ENCODE data around the gene HDAC11.
"Not testable (repeated sequence)": the region's sequence is repeated elsewhere in the genome, so short reads cannot be mapped to it uniquely, and the experiment has no call there.

HDAC11 gene

GRCh38 chr3:13508496-13508895 lies 28.4 kb downstream of the HDAC11 start:
- DNase-seq = no peak

GRCh38 chr3:13509059-13509815 lies 29.1 kb downstream of the HDAC11 start:
- no peak for DNase-seq

GRCh38 chr3:13509816-13510192 lies 29.7 kb downstream of the HDAC11 start:
- no peak for DNase-seq

DNA sequence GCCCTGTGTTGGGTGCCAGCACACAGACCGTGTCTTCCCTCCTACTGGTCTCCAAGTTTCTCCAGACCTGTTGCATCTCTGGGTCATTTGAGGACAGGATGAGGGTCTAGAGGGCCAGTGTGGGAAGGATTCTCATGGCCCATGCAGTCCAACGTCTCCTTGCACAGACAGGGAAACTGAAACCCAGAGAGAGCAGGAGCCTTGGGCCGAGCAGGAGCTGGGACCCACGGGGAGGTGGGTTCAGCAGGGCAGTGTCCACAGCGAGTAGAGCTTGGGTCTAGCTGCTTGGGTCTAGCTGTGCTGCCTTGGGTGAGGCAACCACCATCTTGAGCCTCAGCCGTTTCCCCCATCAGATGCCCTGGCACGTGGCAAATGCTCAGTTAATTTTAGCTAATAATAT lies 32.3 kb downstream of the HDAC11 start:
- no peak for DNase-seq

- DNase-seq = peak; percentile 66
These were observed 33.2 kb downstream of the HDAC11 start for GRCh38 chr3:13513051-13513912.

GRCh38 chr3:13513913-13514517 lies 33.9 kb downstream of the HDAC11 start:
- no peak for DNase-seq

- DNase-seq = no peak
These were observed 34.7 kb downstream of the HDAC11 start for GRCh38 chr3:13514639-13515435.

- DNase-seq = peak; percentile 55
These were observed 36.0 kb downstream of the HDAC11 start for GRCh38 chr3:13515786-13516759.

- no peak for DNase-seq
These were observed 36.6 kb downstream of the HDAC11 start for GRCh38 chr3:13516760-13517135.

DNA sequence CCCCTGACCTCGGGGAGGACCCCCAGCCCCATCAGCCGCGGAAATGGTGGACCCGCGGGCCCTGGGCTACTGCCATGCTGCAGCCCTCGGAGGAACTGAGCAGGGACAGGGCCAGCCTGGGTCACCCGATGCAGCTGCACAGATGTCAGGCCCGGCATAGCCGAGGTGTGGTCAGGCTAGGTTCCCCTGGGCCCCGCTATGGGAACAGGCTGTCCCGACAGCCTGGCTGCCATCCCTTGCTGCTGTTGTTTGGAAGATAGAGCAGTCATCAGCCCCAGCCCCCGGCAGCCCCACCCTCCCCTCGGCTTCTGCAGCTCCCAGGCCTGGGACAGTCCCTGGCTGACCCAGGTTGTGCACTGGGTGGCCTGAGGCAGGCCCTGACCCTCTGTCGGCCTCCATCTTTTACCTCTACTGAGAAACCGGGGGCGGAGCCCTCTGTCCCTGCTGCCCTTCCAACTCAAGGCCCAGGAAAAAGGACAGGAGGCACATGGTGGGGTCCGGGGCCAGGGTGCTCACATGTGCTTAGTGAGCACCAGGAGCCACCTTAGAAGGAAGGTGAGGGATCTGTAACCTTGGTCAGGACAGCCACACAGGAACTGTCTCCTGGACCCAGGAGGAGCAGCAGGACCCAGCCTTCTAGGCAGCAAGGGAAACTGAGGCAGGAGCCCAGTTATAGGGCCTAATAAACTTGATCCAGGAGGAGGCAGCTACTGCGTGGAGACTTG lies 37.3 kb downstream of the HDAC11 start:
- DNase-seq = no peak

GRCh38 chr3:13518516-13518953 lies 38.4 kb downstream of the HDAC11 start:
- peak; percentile 53 for DNase-seq

- DNase-seq = no peak
These were observed 39.1 kb downstream of the HDAC11 start for GRCh38 chr3:13519006-13519791.

DNA sequence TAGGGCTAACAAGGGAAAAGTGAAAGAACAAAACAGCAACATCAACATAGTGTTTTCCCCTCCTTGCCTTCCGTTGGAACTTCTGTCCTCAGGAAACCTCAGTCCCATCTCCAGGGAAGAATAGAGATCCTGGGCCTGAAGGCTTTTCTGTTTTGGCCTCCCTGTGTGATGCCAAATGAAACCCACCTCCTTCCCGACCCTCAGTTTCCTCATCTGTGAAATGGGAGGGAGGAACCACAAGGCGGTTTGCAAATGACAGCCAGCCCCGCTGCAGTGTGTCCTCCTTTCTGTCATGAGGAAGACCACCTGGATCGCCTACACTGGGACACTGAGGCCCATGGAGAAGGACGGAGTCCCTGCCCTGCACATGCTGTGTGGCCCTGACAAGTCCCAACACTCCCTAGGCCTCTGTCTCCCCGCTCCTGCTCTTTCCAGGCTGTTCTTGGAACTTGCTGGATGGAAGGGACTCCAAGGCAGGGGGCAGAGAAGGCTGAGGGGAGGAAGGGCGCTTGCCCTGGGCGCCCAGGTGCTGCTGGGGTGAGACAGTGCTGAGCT lies 40.3 kb downstream of the HDAC11 start:
- no peak for DNase-seq

GRCh38 chr3:13521309-13521708 lies 41.2 kb downstream of the HDAC11 start:
- no peak for DNase-seq

DNA sequence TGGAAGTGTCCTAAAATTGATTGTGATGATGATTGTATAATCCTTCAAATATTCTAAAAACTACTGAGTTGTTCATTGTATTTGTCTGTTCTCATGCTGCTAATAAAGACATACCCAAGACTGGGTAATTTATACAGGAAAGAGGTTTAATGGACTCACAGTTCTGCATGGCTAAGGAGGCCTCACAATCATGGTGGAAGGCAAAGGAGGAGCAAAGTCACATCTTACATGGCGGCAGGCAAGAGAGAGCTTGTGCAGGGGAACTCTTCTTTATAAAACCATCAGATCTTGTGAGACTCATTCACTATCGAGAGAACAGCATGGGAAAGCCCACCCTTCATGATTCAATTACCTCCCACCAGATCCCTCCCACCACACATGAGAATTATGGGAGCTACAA lies 41.6 kb downstream of the HDAC11 start:
- not testable (repeated sequence) for DNase-seq

GRCh38 chr3:13522236-13522635 lies 42.1 kb downstream of the HDAC11 start:
- DNase-seq = no peak

DNA sequence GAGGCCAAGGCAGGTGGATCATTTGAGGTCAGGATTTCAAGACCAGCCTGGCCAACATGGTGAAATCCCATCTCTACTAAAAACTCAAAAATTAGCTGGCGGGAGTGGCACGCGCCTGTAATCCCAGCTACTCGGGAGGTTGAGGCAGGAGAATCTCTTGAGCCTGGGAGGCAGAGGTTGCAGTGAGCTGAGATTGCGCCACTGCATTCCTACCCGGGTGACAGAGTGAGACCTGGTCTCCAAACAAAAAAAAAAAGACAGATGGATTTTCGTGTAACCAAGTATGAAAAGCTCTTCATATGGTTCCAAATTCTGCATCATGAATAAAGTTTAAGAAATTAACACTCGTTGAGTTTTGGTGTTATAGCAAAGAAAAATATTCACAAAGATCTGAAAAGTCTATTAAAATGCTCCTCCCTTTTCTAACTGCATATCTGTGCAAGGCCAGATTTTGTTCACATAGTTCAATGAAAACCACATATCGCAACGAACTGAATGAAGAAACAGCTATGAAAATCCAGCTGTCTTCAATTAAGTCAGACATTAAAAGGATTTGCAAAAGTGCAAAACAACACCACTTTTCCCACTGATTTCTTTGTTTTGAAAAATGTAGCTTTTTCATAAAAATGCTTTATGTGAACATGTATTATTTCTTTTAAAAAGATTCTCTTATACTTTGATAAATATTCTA lies 45.0 kb downstream of the HDAC11 start:
- peak; percentile 65 for DNase-seq

GRCh38 chr3:13525827-13526625 lies 45.9 kb downstream of the HDAC11 start:
- no peak for DNase-seq

Data from fibroblast of skin of back (primary cell).